ENCODE results near the gene SMARCA1. TPM values are rescaled to one million over a fixed set of nuclear protein-coding genes. Genes with fewer than 3 reads are reported as not detected.

SMARCA1 gene
- total and polyA plus RNA-seq, 2 experiments from 2014 or later, result 36.9 to 38.5 TPM

DNA sequence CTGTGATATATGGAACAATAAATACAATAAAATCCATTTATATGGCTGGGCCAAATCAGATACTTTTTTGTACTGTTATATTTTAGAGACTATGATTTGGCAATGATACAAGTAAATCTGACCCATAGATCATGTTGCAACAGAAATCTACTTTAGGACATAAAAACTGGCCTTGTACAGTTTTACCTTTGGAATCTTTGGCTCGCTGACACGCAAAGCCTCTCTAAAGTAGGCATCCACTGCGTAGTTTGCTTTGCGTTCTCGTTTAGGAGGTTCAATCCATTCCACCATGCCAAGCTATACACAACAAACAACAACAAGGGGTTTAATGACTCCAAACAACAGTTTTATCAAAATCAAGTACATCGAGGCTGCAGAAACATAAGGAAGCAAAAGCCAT lies 42.4 kb downstream of the SMARCA1 start:
- DNase-seq, result no peak
- no peak overlapping the region for H3K27ac ChIP-seq
- H3K4me2 ChIP-seq (ENCODE audit: unreplicated experiment), result no peak overlapping the region
- TF ChIP-seq EZH2 (IDR thresholded peaks at IDR 0.05; ENCODE audit: insufficient read depth, poor library complexity, severe bottlenecking) (no peak), EZH2phosphoT487 (IDR thresholded peaks at IDR 0.05; ENCODE audit: insufficient read depth, low read depth) (no peak)
- H3K79me2 ChIP-seq (ENCODE audit: insufficient read depth), result no peaks in the 10 kb centered on the region
- no peaks in the 10 kb centered on the region for H3K9me2 ChIP-seq (ENCODE audit: insufficient read depth)
- peaks cover 5% of the 10 kb centered on the region; the same call in 1 of the 2 replicates for H3K4me1 ChIP-seq (ENCODE audit: insufficient read depth)
- H3F3A ChIP-seq (ENCODE audit: insufficient read depth), result no peaks in the 10 kb centered on the region
- H4K20me1 ChIP-seq (ENCODE audit: insufficient read depth), result no peaks in the 10 kb centered on the region
- no peak overlapping the region for H3K9ac ChIP-seq
- WGBS, 2 experiments (ENCODE audit: low coverage in 1 of 2, low lambda C conversion rate in 2 of 2, missing lambda C conversion rate in 2 of 2), result 95 to 96% methylated on average over 6 of the region's 6 CpGs
- H3K36me3 ChIP-seq (ENCODE audit: low read depth), result no peaks in the 10 kb centered on the region; the same call in 1 of the 2 replicates
- H3K9me3 ChIP-seq (ENCODE audit: low read depth), result no peaks in the 10 kb centered on the region
- in situ Hi-C loops (cut with MboI), result no loop called here
- H3K4me3 ChIP-seq, result no peak overlapping the region
- H2AFZ ChIP-seq, result no peak overlapping the region
- H3K27me3 ChIP-seq (replicated peaks; ENCODE audit: insufficient read depth), result no peaks in the 10 kb centered on the region

DNA sequence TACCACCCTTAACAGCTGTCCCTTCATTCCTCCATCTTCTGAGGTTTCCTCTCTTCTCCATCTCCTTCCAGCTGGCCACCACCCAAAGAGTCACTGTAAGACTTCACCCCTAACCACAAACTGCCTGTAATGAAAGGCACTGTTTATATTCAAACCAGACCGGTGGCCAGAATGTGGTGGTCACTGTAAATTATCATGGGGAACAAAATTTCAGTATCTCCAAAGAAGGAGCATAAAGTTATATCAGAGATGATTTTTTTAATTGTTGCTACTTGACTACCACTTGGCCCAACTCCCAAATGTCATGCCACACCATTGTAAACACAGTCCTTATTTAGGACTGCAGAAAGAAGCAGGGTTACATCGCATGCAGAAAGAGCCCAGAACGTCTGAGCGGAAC lies 44.8 kb downstream of the SMARCA1 start:
- WGBS, 2 experiments (ENCODE audit: low coverage in 1 of 2, low lambda C conversion rate in 2 of 2, missing lambda C conversion rate in 2 of 2), result 66 to 81% methylated on average over 4 of the region's 4 CpGs
- H3K9me2 ChIP-seq (ENCODE audit: insufficient read depth), result no peaks in the 10 kb centered on the region
- H3K27me3 ChIP-seq (replicated peaks; ENCODE audit: insufficient read depth), result no peaks in the 10 kb centered on the region
- H3K4me2 ChIP-seq (ENCODE audit: unreplicated experiment), result no peak overlapping the region
- no peaks in the 10 kb centered on the region for H3K79me2 ChIP-seq (ENCODE audit: insufficient read depth)
- H3K36me3 ChIP-seq (ENCODE audit: low read depth), result no peaks in the 10 kb centered on the region; the same call in 1 of the 2 replicates
- no peak overlapping the region for H3K4me3 ChIP-seq
- no peaks in the 10 kb centered on the region for H3F3A ChIP-seq (ENCODE audit: insufficient read depth)
- in situ Hi-C loops (cut with MboI), result no loop called here
- no peak for TF ChIP-seq EZH2phosphoT487 (IDR thresholded peaks at IDR 0.05; ENCODE audit: insufficient read depth, low read depth)
- TF ChIP-seq EZH2 (IDR thresholded peaks at IDR 0.05; ENCODE audit: insufficient read depth, poor library complexity, severe bottlenecking), result no peak
- DNase-seq, result peak; percentile 16
- no peaks in the 10 kb centered on the region for H3K9me3 ChIP-seq (ENCODE audit: low read depth)
- peaks cover 5% of the 10 kb centered on the region; the same call in 1 of the 2 replicates for H3K4me1 ChIP-seq (ENCODE audit: insufficient read depth)
- no peak overlapping the region for H2AFZ ChIP-seq
- no peak overlapping the region for H3K9ac ChIP-seq
- H3K27ac ChIP-seq, result no peak overlapping the region
- no peaks in the 10 kb centered on the region for H4K20me1 ChIP-seq (ENCODE audit: insufficient read depth)

DNA sequence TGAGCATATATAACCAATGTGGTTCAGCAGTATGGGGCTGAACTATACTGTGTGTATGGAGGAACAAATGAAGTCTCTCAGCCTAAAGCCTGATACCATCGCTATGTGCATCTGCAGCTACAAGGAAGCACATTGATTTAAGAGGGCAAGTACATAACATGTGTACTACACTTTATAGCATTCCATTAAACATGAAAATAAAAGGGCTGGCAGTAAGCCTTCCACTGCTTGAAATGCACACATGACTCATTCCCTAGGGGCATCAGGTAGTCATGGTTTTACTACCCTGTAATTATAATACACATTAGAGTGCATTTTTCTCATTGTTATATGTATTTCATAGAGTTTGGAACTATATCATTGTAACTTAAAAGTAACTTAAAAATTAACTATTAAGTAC lies 51.2 kb downstream of the SMARCA1 start:
- DNase-seq, result peak; percentile 67
- no peak for TF ChIP-seq EZH2 (IDR thresholded peaks at IDR 0.05; ENCODE audit: insufficient read depth, poor library complexity, severe bottlenecking)
- TF ChIP-seq EZH2phosphoT487 (IDR thresholded peaks at IDR 0.05; ENCODE audit: insufficient read depth, low read depth), result no peak
- 100% methylated on average over 1 of the region's 1 CpG for WGBS, 2 experiments (ENCODE audit: low coverage in 1 of 2, low lambda C conversion rate in 2 of 2, missing lambda C conversion rate in 2 of 2)

DNA sequence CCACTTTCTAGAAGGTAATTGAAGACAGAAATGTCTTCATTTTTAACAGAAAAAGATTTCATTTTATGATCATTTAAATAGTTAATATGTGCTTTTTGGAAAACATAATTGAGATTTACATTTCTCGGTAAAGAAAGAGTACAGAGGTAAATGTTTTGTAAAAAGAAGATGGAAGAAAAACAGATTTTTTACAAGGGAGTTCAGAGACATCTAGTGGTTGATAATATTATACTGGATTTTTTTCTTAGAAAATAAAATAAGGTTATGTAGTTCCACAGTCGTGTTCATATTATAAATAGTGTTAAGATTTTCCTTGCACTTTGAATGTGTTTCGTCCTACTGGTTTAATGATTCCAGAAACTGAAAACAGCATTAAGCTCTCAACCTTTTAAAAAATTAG lies 60.6 kb downstream of the SMARCA1 start:
- Histone ChIP-seq H3F3A (ENCODE audit: insufficient read depth) (no peaks in the 10 kb centered on the region), H3K4me1 (ENCODE audit: insufficient read depth) (no peaks in the 10 kb centered on the region), H2AFZ (no peak overlapping the region), H3K79me2 (ENCODE audit: insufficient read depth) (no peaks in the 10 kb centered on the region), H3K9me3 (ENCODE audit: low read depth) (no peaks in the 10 kb centered on the region), H3K27me3 (replicated peaks; ENCODE audit: insufficient read depth) (no peaks in the 10 kb centered on the region), H4K20me1 (ENCODE audit: insufficient read depth) (no peaks in the 10 kb centered on the region), H3K27ac (no peak overlapping the region), H3K4me3 (no peak overlapping the region), H3K36me3 (ENCODE audit: low read depth) (peaks cover 16% of the 10 kb centered on the region; the same call in 1 of the 2 replicates), H3K9ac (no peak overlapping the region), H3K4me2 (ENCODE audit: unreplicated experiment) (no peak overlapping the region), H3K9me2 (ENCODE audit: insufficient read depth) (no peaks in the 10 kb centered on the region)
- in situ Hi-C loops (cut with MboI), result no loop called here
- TF ChIP-seq EZH2phosphoT487 (IDR thresholded peaks at IDR 0.05; ENCODE audit: insufficient read depth, low read depth) (no peak), EZH2 (IDR thresholded peaks at IDR 0.05; ENCODE audit: insufficient read depth, poor library complexity, severe bottlenecking) (no peak)
- peak; percentile 13 for DNase-seq
- WGBS, 2 experiments (ENCODE audit: low coverage in 1 of 2, low lambda C conversion rate in 2 of 2, missing lambda C conversion rate in 2 of 2), result 41 to 50% methylated on average over 3 of the region's 3 CpGs

More for the DNA sequence above, 51.2 kb downstream of the SMARCA1 start:
- Histone ChIP-seq H3K9me2 (ENCODE audit: insufficient read depth) (no peaks in the 10 kb centered on the region), H3K27me3 (replicated peaks; ENCODE audit: insufficient read depth) (no peaks in the 10 kb centered on the region), H3K79me2 (ENCODE audit: insufficient read depth) (no peaks in the 10 kb centered on the region), H3K9ac (no peak overlapping the region), H3K4me2 (ENCODE audit: unreplicated experiment) (no peak overlapping the region), H3K4me1 (ENCODE audit: insufficient read depth) (peaks cover 5% of the 10 kb centered on the region; the same call in 1 of the 2 replicates), H4K20me1 (ENCODE audit: insufficient read depth) (no peaks in the 10 kb centered on the region), H3K27ac (no peak overlapping the region), H3K4me3 (no peak overlapping the region), H3F3A (ENCODE audit: insufficient read depth) (no peaks in the 10 kb centered on the region), H2AFZ (no peak overlapping the region), H3K9me3 (ENCODE audit: low read depth) (no peaks in the 10 kb centered on the region), H3K36me3 (ENCODE audit: low read depth) (peaks cover 6% of the 10 kb centered on the region; the same call in 1 of the 2 replicates)
- in situ Hi-C loops (cut with MboI), result no loop called here

All from GM23248 (cell line).